Measurements from ENCODE around the gene TMIE. TPM values are rescaled to one million over a fixed set of nuclear protein-coding genes. Genes with fewer than 3 reads are reported as not detected.
A peak's percentile ranks its signal among the peaks of the same experiment; 100 is the strongest.

TMIE gene
- total and polyA plus RNA-seq, 2 of the 13 experiments (the other 11 are each of a cell fraction or from before 2014, with no cell fraction given) = not detected

- TF ChIP-seq, protein P1, sequence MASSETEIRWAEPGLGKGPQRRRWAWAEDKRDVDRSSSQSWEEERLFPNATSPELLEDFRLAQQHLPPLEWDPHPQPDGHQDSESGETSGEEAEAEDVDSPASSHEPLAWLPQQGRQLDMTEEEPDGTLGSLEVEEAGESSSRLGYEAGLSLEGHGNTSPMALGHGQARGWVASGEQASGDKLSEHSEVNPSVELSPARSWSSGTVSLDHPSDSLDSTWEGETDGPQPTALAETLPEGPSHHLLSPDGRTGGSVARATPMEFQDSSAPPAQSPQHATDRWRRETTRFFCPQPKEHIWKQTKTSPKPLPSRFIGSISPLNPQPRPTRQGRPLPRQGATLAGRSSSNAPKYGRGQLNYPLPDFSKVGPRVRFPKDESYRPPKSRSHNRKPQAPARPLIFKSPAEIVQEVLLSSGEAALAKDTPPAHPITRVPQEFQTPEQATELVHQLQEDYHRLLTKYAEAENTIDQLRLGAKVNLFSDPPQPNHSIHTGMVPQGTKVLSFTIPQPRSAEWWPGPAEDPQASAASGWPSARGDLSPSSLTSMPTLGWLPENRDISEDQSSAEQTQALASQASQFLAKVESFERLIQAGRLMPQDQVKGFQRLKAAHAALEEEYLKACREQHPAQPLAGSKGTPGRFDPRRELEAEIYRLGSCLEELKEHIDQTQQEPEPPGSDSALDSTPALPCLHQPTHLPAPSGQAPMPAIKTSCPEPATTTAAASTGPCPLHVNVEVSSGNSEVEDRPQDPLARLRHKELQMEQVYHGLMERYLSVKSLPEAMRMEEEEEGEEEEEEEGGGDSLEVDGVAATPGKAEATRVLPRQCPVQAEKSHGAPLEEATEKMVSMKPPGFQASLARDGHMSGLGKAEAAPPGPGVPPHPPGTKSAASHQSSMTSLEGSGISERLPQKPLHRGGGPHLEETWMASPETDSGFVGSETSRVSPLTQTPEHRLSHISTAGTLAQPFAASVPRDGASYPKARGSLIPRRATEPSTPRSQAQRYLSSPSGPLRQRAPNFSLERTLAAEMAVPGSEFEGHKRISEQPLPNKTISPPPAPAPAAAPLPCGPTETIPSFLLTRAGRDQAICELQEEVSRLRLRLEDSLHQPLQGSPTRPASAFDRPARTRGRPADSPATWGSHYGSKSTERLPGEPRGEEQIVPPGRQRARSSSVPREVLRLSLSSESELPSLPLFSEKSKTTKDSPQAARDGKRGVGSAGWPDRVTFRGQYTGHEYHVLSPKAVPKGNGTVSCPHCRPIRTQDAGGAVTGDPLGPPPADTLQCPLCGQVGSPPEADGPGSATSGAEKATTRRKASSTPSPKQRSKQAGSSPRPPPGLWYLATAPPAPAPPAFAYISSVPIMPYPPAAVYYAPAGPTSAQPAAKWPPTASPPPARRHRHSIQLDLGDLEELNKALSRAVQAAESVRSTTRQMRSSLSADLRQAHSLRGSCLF (CRISPR knock-in tag; IDR thresholded peaks at IDR 0.05; ENCODE audit: borderline replicate concordance) = no peak
- no peak for TF ChIP-seq IKZF4 (CRISPR knock-in tag; IDR thresholded peaks at IDR 0.05; ENCODE audit: borderline replicate concordance, low read depth, not compliant biosample characterization)
- no peak for TF ChIP-seq ZKSCAN1 (IDR thresholded peaks at IDR 0.05; ENCODE audit: low read length)
These were observed 6.7 kb upstream of the TMIE start (continued) for GRCh38 chr3:46694520-46694919.

GRCh38 chr3:46695177-46695961, 5.8 kb upstream of the TMIE start:
- H4K20me1 ChIP-seq (ENCODE audit: insufficient read depth, low read length) = no peaks in the 10 kb centered on the region
- peaks cover 0 to 10% of the 10 kb centered on the region in 2 experiments; a peak in 2 of 5 replicates for H3K27me3 ChIP-seq (ENCODE audit: control insufficient read depth in 1 of 2, insufficient read depth in 2 of 2, low read length in 2 of 2)
- ChIA-PET CTCF (ENCODE audit: low intra/inter-chr PET ratio, low total read pairs) (interaction anchor here (1.4 kb wide), 1 partner anchor 207 kb away, joined by 5 read pairs; no protein-coding TSS in a partner anchor), POLR2A (no interaction called here)
- no peaks in the 10 kb centered on the region for H3K9me3 ChIP-seq (ENCODE audit: low read length)
- in situ Hi-C loops (cut with HindIII; ENCODE audit: extremely low pct_ligation_motif_present, low pct_unique_long_range_greater_than_20kb) = no loop called here
- H2AFZ ChIP-seq (ENCODE audit: low read length) = no peak overlapping the region
- H3K9ac ChIP-seq (ENCODE audit: insufficient read depth, low read depth, low read length) = no peak overlapping the region
- intact Hi-C loops (cut with micrococcal nuclease; ENCODE audit: unreplicated experiment) = no loop called here
- H3K4me3 ChIP-seq (replicated peaks in 1 of 3; ENCODE audit: insufficient read depth in 1 of 3, low read depth in 2 of 3, low read length in 3 of 3) = no peak overlapping the region
- no peaks in the 10 kb centered on the region for H3K36me3 ChIP-seq (replicated peaks in 1 of 2; ENCODE audit: control insufficient read depth in 1 of 2, insufficient read depth in 2 of 2, low read length in 2 of 2)
- H3K79me2 ChIP-seq (ENCODE audit: insufficient read depth, low read length) = no peaks in the 10 kb centered on the region
- FAIRE-seq (no peak), DNase-seq (ENCODE audit: low spot score) (no peak), ATAC-seq (peak; percentile 75)
- BruUV-seq (replicated peaks) = no TSS peak
- no peak for TF ChIP-seq ZNF207 (IDR thresholded peaks at IDR 0.05; ENCODE audit: borderline replicate concordance)
- peak; percentile 71 for TF ChIP-seq ZNF768 (CRISPR knock-in tag; IDR thresholded peaks at IDR 0.05)
- TF ChIP-seq STAG1 (CRISPR knock-in tag; IDR thresholded peaks at IDR 0.05) = peak; percentile 16; the same call in 1 of the 2 replicates
- no peak for TF ChIP-seq TBX3 (IDR thresholded peaks at IDR 0.05; ENCODE audit: borderline replicate concordance)
- TF ChIP-seq RFX3 (CRISPR knock-in tag; IDR thresholded peaks at IDR 0.05) = no peak
- TF ChIP-seq, protein P2, sequence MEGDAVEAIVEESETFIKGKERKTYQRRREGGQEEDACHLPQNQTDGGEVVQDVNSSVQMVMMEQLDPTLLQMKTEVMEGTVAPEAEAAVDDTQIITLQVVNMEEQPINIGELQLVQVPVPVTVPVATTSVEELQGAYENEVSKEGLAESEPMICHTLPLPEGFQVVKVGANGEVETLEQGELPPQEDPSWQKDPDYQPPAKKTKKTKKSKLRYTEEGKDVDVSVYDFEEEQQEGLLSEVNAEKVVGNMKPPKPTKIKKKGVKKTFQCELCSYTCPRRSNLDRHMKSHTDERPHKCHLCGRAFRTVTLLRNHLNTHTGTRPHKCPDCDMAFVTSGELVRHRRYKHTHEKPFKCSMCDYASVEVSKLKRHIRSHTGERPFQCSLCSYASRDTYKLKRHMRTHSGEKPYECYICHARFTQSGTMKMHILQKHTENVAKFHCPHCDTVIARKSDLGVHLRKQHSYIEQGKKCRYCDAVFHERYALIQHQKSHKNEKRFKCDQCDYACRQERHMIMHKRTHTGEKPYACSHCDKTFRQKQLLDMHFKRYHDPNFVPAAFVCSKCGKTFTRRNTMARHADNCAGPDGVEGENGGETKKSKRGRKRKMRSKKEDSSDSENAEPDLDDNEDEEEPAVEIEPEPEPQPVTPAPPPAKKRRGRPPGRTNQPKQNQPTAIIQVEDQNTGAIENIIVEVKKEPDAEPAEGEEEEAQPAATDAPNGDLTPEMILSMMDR (CRISPR knock-in tag; IDR thresholded peaks at IDR 0.05) = 0 out of 2 replicates have a peak, but pooled peaks have one; percentile 19
- TF ChIP-seq, protein P3, sequence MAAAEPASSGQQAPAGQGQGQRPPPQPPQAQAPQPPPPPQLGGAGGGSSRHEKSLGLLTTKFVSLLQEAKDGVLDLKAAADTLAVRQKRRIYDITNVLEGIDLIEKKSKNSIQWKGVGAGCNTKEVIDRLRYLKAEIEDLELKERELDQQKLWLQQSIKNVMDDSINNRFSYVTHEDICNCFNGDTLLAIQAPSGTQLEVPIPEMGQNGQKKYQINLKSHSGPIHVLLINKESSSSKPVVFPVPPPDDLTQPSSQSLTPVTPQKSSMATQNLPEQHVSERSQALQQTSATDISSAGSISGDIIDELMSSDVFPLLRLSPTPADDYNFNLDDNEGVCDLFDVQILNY (CRISPR knock-in tag; conservative IDR thresholded peaks at IDR 0.05) = no peak
- no peak for TF ChIP-seq BORCS8-MEF2B (CRISPR knock-in tag; IDR thresholded peaks at IDR 0.05)
- H3K4me2 ChIP-seq (ENCODE audit: low read depth, low read length) = no peak overlapping the region
- H3K4me1 ChIP-seq (ENCODE audit: insufficient read depth, low read length) = no peaks in the 10 kb centered on the region
- WGBS (ENCODE audit: low lambda C conversion rate) = 8% methylated on average over 5 of the region's 11 CpGs
- H3K27ac ChIP-seq (ENCODE audit: extremely low read length, insufficient read depth, low read length) = no peak overlapping the region
